HepG2 (cell line): Measurements from ENCODE around the gene MLANA.

Source experiments
- FOSL2 ChIP-seq: sonication (generic); formaldehyde crosslinking; IDR thresholded peaks from 2 replicates; pipeline ENCODE4 v1.4.0; 2020; ENCODE audit warnings: missing genetic modification reagents
- FOXM1 ChIP-seq: sonication (generic); formaldehyde crosslinking; IDR thresholded peaks from 2 replicates; pipeline ENCODE4 v1.5.0; 2020; ENCODE audit warnings: missing genetic modification reagents
- HCFC1 ChIP-seq: fragments of 150-350 bp; IDR thresholded peaks from 2 replicates; pipeline ENCODE4 v1.6.1; 2014; ENCODE audit warnings: low read depth, low read length
- MTA1 ChIP-seq: sonication (generic); formaldehyde crosslinking; IDR thresholded peaks from 2 replicates; pipeline ENCODE4 v1.4.0; 2020; ENCODE audit warnings: missing genetic modification reagents, mild to moderate bottlenecking, borderline replicate concordance
- MXI1 ChIP-seq: IDR thresholded peaks from 3 replicates; pipeline ENCODE4 v1.6.1; 2012; ENCODE audit warnings: low read depth, low read length, inconsistent platforms, borderline replicate concordance
- POLR2A ChIP-seq, 2 experiments: IDR thresholded peaks; 2 replicates each; pipeline ENCODE4 v1.6.1; 2011; ENCODE audit warnings: low read depth in 2 of 2, low read length in 2 of 2, mild to moderate bottlenecking in 1 of 2, moderate library complexity in 1 of 2; ENCODE audit not compliant: insufficient read depth in 1 of 2
- PTBP1 ChIP-seq: fragments of 200-400 bp; formaldehyde crosslinking; IDR thresholded peaks from 2 replicates; pipeline ENCODE4 v1.6.1; 2018; ENCODE audit warnings: low read length, low read depth; ENCODE audit not compliant: poor library complexity, severe bottlenecking
- TCF7L2 ChIP-seq: IDR thresholded peaks from 2 replicates; pipeline ENCODE4 v1.6.1; 2011; ENCODE audit warnings: mild to moderate bottlenecking, low read depth, low read length, moderate library complexity
- ZNF263 ChIP-seq: sonication (generic); formaldehyde crosslinking; IDR thresholded peaks from 2 replicates; pipeline ENCODE4 v1.4.0; 2020; ENCODE audit warnings: missing genetic modification reagents
- ZNF713 ChIP-seq: sonication (generic); formaldehyde crosslinking; IDR thresholded peaks from 2 replicates; pipeline ENCODE4 v1.4.0; 2020; ENCODE audit warnings: mild to moderate bottlenecking, missing genetic modification reagents
- ZNF724P ChIP-seq: sonication (generic); formaldehyde crosslinking; IDR thresholded peaks from 2 replicates; pipeline ENCODE4 v1.8.0; 2022; ENCODE audit warnings: missing genetic modification reagents, borderline replicate concordance
- ZNF777 ChIP-seq: sonication (generic); formaldehyde crosslinking; IDR thresholded peaks from 2 replicates; pipeline ENCODE4 v1.4.0; 2020; ENCODE audit warnings: missing genetic modification reagents
- TF ChIP-seq, protein P1 (sequence below): sonication (generic); formaldehyde crosslinking; IDR thresholded peaks from 2 replicates; pipeline ENCODE4 v1.4.0; 2020; ENCODE audit warnings: missing genetic modification reagents, borderline replicate concordance
- TF ChIP-seq, protein P2 (sequence below): sonication (generic); formaldehyde crosslinking; conservative IDR thresholded peaks from 2 replicates; pipeline ENCODE4 v1.4.0; 2020; ENCODE audit warnings: missing genetic modification reagents

DNA sequence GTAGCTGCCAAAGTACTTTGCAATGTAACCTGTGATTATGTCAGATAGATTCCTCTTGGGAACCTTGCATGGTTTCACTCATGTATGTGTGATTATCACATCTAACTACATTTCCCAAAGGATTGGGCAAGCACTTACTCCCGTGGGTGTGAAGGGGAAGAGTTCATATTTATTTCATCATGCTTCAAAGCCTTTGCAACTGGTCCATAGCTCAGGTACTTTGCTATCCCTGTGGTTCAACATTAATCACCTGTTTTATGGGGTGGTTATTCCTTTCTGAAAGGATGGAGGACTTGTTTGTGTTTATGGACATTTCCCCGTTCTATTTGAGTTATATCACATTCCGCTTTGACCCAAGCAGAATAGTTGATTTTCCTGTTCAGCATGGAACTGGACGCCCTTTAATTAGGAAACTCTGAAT lies 44.2 kb upstream of the MLANA start:
- TF ChIP-seq FOXM1 (CRISPR knock-in tag) (no peak), MTA1 (CRISPR knock-in tag) (no peak), HCFC1 (no peak), PTBP1 (no peak), FOSL2 (CRISPR knock-in tag) (no peak), MXI1 (no peak), ZNF777 (CRISPR knock-in tag) (no peak), POLR2A (IDR thresholded peaks at IDR 0.05; ENCODE audit: insufficient read depth in 1 of 2, low read depth in 2 of 2, low read length in 2 of 2) (no peak), ZNF724P (CRISPR knock-in tag) (no peak), TCF7L2 (no peak), ZNF713 (CRISPR knock-in tag) (no peak), ZNF263 (CRISPR knock-in tag) (no peak)
- TF ChIP-seq, protein P1, sequence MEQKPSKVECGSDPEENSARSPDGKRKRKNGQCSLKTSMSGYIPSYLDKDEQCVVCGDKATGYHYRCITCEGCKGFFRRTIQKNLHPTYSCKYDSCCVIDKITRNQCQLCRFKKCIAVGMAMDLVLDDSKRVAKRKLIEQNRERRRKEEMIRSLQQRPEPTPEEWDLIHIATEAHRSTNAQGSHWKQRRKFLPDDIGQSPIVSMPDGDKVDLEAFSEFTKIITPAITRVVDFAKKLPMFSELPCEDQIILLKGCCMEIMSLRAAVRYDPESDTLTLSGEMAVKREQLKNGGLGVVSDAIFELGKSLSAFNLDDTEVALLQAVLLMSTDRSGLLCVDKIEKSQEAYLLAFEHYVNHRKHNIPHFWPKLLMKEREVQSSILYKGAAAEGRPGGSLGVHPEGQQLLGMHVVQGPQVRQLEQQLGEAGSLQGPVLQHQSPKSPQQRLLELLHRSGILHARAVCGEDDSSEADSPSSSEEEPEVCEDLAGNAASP (CRISPR knock-in tag), result no peak
- TF ChIP-seq, protein P2, sequence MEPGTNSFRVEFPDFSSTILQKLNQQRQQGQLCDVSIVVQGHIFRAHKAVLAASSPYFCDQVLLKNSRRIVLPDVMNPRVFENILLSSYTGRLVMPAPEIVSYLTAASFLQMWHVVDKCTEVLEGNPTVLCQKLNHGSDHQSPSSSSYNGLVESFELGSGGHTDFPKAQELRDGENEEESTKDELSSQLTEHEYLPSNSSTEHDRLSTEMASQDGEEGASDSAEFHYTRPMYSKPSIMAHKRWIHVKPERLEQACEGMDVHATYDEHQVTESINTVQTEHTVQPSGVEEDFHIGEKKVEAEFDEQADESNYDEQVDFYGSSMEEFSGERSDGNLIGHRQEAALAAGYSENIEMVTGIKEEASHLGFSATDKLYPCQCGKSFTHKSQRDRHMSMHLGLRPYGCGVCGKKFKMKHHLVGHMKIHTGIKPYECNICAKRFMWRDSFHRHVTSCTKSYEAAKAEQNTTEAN (CRISPR knock-in tag), result no peak
